GM19397 (cell line): ENCODE measurements around the gene EOLA1.
A peak's percentile ranks its signal among the peaks of the same experiment; 100 is the strongest.
"Not testable (repeated sequence)": the region's sequence is repeated elsewhere in the genome, so short reads cannot be mapped to it uniquely, and the experiment has no call there.

Source experiments
- ATAC-seq: cut with Tn5 transposase; IDR thresholded peaks from one replicate; pipeline ENCODE4 v1.9.1; 2021; ENCODE audit warnings: mild to moderate bottlenecking, moderate library complexity; ENCODE audit not compliant: unreplicated experiment

EOLA1 gene

GRCh38 chrX:149513825-149514428, 26.9 kb upstream of the EOLA1 start:
- no peak for ATAC-seq

GRCh38 chrX:149515954-149516602, 24.7 kb upstream of the EOLA1 start:
- no peak for ATAC-seq

GRCh38 chrX:149516604-149517003, 24.2 kb upstream of the EOLA1 start:
- ATAC-seq = no peak

GRCh38 chrX:149517308-149517707, 23.5 kb upstream of the EOLA1 start:
- no peak for ATAC-seq

GRCh38 chrX:149518236-149518635, 22.6 kb upstream of the EOLA1 start:
- ATAC-seq = no peak

GRCh38 chrX:149520636-149521277, 20.1 kb upstream of the EOLA1 start:
- ATAC-seq = not testable (repeated sequence)

GRCh38 chrX:149521438-149521837, 19.4 kb upstream of the EOLA1 start:
- no peak for ATAC-seq

- ATAC-seq = no peak
Measured at GRCh38 chrX:149522916-149523315, 17.9 kb upstream of the EOLA1 start.

- peak; percentile 93 for ATAC-seq
Measured at GRCh38 chrX:149525389-149525788, 15.4 kb upstream of the EOLA1 start.

GRCh38 chrX:149525903-149526302, 14.9 kb upstream of the EOLA1 start:
- ATAC-seq = peak; percentile 37

GRCh38 chrX:149526318-149527033, 14.3 kb upstream of the EOLA1 start:
- ATAC-seq = not testable (repeated sequence)

- ATAC-seq = no peak
Measured at GRCh38 chrX:149527705-149528104, 13.1 kb upstream of the EOLA1 start.

- no peak for ATAC-seq
Measured at GRCh38 chrX:149528381-149528780, 12.4 kb upstream of the EOLA1 start.

GRCh38 chrX:149531599-149531998, 9.2 kb upstream of the EOLA1 start:
- ATAC-seq = no peak

GRCh38 chrX:149532868-149533267, 7.9 kb upstream of the EOLA1 start:
- not testable (repeated sequence) for ATAC-seq

- not testable (repeated sequence) for ATAC-seq
Measured at GRCh38 chrX:149533999-149534398, 6.8 kb upstream of the EOLA1 start.

GRCh38 chrX:149534926-149535602, 5.7 kb upstream of the EOLA1 start:
- not testable (repeated sequence) for ATAC-seq

GRCh38 chrX:149537474-149537873, 3.3 kb upstream of the EOLA1 start:
- not testable (repeated sequence) for ATAC-seq

GRCh38 chrX:149539283-149540130, 1.3 kb upstream of the EOLA1 start:
- peak; percentile 33 for ATAC-seq

GRCh38 chrX:149540131-149540620, 636 bp upstream of the EOLA1 start:
- ATAC-seq = peak; percentile 29
